ENCODE results near the gene NUPR1.

DNA sequence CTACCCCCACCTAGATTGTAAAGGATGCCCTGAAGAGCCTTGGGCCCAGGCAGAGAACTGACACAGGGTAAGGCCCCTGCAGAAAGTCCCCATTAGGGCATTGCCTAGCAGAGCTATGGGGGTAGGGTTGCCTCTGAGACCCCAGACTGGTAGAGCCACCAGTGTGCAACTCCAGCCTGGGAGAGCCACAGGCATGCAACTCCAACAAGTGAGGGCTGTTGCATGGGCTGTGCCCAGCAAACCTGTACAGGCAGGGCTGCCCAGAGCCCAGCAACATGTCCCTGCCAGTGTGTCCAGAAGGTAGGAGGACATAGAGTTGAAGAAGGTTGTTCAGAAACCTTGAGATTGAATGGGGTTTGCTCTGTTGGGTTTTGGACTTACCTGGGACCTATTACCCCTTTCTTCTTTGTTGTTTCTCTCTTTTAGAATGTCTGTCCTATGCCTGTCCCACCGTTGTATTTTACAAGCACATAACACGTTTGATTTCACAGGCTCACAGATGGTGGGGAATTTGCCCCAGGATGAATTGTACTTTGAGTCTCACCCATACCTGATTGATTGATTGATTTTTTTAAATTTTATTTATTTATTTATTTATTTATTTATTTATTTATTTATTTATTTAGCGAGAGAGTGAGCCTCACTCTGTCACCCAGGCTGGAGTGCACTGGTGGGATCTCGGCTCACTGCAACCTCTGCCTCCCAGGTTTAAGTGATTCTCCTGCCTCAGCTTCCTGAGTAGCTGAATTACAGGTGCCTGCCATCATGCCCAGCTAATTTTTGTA, 31.4 kb upstream of the NUPR1 start:
- TF ChIP-seq BHLHE40 (IDR thresholded peaks at IDR 0.05; ENCODE audit: borderline replicate concordance): no peak
- TF ChIP-seq SP1 (IDR thresholded peaks at IDR 0.05): no peak
- TF ChIP-seq SUZ12 (IDR thresholded peaks at IDR 0.05): no peak
- TF ChIP-seq NFRKB (IDR thresholded peaks at IDR 0.05): no peak
- no peak for TF ChIP-seq FOXM1 (IDR thresholded peaks at IDR 0.05; ENCODE audit: borderline replicate concordance)
- TF ChIP-seq LEF1 (IDR thresholded peaks at IDR 0.05; ENCODE audit: borderline replicate concordance): no peak
- TF ChIP-seq L3MBTL2 (conservative IDR thresholded peaks at IDR 0.05): no peak
